CD1c-positive myeloid dendritic cell (primary cell): ENCODE results near the gene SUPT16H.
"Not testable (repeated sequence)": the region's sequence is repeated elsewhere in the genome, so short reads cannot be mapped to it uniquely, and the experiment has no call there.

ENCODE experiments used
- DNase-seq: peaks from one replicate; pipeline ENCODE4 v3.0.0-alpha.2; 2016; ENCODE audit errors: extremely low spot score

Gene SUPT16H

DNA sequence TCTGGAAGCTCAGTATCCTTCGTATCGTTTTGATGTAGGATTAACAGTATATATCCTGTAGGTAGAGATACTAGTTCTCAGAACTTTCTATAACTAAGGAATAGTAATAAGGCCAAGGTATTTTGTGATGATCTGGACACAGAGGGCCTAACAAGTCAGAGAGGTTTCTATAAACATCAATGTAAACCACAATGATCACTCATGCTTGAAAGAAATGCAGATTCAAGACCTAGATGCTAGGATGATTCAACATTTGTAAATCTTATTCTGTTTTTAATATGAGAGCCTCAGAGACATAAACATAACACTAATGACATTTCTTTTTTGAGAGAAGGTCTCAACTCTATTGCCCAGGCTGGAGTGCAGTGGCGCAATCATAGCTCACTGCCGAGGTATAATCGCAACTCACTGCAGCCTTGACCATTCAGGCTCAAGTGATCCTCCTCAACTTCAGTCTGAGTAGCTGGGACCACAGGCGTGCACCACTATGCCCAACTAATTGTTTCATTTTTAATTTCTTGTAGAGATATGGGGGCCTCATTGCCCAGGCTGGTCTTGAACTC lies 16.2 kb downstream of the SUPT16H start:
- no peak for DNase-seq

DNA sequence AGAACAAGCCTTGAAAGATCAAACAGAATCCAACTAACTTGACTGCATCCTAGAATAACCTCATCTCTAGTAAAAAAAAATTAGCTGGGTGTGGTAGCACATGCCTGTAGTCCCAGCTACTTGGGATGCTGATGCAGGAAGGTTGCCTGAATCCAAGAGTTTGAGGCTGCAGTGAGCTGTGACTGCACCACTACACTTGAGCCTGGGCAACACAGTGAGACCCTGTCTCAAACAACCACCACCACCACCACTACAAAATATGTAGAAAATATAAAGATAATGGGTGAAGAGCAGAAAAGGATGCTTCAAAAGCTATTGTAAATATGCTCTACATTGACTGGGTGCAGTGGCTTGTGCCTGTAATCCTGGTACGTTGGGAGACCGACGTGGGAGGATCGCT lies 27.3 kb downstream of the SUPT16H start:
- no peak for DNase-seq

DNA sequence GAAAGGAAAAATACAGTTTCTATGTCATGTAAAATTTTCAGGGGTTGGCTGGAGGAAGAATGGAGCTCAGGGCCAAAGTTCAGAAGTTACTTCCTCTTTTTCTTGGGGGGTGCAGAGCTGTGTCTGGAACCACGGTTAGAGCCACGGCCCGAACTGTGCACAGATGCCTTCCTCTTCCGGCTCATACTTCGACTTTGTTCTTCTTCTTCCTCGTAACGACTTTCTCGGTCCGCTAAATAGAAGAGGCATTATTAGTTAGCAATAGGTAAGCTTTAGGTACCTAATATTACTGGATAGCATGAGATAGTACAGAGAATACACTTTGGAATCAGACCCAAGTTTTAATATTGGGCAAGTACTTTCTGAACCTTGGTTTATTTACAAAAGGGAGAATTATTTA lies 31.2 kb downstream of the SUPT16H start:
- peak; percentile 74 for DNase-seq

DNA sequence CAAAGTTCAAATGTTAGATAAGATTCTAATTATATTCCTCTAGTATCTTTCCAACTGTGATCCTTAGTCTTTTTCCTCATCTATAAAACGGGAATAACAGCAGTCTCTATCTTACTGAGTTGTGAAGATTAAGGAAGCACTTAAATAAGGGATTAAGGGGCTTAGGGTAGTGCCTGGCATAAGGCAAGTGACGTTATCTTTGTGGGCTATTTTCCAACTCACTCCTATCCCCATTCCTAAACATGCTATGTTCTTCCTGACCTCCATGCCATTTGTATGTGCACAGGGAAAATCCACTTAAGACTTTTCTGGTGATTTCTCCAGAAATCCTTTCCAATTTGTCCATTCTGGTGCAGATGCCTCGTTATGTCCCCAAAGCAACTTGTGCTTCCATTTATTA lies 33.3 kb downstream of the SUPT16H start:
- no peak for DNase-seq

DNA sequence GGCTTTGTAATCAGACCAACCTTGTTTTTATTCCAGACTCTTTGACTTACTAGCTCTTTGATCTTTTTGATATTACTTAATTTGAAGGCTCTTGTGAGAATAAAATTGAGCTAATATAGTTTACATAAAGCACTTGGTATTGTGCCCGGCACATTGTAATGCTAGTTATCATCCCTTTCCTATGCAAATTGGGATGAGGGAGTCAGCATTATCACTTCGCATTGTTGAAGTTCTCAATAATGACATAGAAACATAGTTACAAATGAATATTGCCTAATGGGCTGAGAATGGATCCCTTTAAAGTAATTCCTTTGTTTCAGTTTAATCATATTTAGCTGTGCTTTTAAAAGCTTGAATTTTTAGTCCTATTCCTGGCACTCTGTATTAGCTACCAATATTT lies 36.6 kb downstream of the SUPT16H start:
- DNase-seq = no peak

DNA sequence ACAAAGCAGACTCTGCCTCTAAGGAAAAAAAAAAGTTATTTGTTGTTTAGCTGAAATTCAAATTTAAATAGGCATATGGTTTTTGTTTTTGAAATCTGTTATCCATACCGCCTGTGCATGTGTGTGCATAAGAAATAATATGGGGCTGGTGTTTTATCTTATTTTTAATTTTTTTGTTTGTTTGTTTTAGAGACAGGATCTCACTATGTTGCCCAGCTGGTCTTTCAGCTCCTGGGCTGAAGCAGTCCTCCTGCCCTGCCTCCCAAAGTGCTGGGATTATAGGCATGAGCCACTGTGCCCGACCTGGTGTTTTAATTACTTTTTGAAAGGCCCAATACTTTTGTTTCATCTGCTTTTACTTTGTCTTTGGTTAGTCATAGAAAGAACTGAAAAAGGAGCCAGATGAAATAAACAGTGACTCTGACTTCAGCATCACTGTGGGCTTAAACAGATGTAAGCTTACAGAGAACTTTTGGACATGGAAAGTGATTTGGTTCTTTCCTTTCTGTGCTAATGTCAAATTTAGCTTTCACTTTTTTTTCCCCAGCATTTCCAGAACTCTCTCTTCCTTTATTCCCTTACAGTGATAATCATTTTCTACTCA lies 37.2 kb downstream of the SUPT16H start:
- DNase-seq = no peak

DNA sequence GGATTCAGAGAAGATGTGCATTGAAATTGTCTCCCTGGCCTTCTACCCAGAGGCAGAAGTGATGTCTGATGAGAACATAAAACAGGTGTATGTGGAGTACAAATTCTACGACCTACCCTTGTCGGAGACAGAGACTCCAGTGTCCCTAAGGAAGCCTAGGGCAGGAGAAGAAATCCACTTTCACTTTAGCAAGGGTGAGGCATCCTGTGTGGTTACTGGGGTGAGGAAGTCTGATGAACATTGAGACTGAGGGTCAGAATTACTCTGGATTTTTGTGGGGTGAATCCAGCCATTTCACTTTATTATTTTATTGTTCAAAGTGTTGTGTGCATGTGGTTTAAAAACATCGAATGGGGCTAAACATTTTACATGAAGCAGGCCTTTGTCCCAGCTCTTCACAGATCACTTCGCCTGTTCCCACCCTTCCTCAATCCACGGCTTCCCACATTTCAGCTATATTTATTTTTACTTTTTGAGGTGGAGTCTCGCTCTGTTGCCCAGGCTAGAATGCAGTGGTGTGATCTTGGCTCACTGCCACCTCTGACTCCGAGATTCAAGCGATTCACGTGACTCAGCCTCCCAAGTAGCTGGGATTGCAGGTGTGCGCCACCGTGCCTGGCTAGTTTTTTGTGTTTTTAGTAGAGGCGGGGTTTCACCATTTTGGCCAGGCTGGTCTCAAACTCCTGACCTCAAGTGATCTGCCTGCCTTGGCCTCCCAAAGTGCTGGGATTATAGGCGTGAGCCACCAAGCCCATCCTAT lies 40.6 kb downstream of the SUPT16H start:
- peak; percentile 22 for DNase-seq

DNA sequence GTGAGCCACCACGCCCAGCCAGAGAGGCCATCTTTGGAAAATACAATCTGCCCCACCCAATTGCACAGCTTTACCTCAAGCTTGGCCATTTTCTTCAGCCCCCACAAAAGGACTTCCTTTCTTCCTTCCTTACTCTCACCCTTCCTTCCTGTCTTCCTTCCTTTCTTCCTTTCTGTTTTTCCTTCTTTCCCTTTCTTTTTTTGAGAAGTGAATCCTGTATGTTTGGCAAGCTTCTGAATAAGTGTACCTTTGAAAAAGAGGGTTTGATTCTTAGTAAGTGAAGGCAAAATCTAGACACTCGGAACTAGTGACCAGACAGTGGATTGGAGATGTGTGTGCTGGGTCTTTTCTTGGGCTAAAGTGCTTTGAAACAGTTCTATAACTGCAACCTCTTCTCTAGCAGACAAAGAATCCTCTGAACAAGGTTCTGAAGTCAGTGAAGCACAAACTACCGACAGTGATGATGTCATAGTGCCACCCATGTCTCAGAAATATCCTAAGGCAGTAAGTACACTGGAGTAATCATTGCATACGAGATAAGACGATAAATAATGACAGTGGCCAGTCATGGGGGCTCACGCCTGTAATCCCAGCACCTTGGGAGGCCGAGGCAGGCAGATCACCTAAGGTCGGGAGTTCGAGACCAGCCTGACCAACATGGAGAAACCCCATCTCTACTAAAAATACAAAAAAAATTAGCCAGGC lies 49.5 kb downstream of the SUPT16H start:
- no peak for DNase-seq

DNA sequence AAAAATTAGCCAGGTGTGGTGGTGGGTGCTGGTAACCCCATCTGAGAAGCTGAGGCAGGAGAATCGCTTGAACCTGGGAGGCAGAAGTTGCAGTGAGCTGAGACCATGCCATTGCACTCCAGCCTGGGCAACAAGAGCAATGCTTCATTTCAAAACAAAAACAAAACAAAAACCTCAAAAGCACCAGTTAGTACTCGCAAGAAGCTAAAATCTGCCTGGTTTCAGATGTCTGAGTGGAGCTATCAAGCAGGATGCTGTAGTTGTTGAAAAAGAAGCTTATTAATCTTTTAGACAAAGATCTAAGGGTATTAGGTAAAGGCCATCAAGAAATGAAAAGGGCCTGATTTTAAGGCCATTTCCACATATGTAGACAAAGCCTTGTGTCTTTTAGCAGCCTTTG lies 50.9 kb downstream of the SUPT16H start:
- DNase-seq = no peak

DNA sequence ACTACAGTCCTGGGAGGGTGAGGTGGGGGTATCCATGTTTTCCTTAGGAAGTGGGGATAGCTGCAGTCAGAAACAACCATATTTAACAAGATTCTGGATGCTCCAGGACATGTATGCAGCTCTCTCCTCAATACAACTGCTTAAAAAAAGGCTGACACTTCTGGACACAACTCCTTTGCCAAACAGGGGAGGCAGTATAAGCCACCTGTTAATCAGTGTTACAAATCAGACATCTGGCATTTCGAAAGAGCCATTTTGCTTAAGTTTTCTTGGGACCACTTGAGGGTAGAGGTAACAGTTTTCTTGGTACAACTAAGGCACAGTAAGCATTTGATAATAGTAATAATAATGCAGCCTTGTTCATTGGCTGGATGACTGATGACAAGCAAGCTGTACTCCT lies 56.8 kb downstream of the SUPT16H start:
- no peak for DNase-seq

DNA sequence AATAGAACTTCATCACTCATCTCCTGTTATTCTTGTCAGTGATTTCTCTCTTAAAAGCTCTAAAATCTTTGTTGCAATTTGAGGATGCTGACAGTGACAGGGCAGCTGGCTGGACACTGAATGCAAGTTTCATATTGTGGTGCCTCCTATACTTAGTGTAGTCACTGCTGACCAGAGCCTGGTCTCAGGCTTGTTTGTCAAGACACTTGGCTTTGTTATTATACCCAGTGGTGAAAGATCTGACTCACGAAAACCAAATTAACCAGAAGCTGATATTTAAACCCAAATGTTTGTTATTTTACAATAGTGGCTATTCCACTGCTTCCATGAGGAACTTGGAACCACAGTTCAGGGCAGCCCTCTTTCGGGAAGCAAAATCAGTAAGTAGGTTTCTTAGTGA lies 61.1 kb downstream of the SUPT16H start:
- DNase-seq = no peak

DNA sequence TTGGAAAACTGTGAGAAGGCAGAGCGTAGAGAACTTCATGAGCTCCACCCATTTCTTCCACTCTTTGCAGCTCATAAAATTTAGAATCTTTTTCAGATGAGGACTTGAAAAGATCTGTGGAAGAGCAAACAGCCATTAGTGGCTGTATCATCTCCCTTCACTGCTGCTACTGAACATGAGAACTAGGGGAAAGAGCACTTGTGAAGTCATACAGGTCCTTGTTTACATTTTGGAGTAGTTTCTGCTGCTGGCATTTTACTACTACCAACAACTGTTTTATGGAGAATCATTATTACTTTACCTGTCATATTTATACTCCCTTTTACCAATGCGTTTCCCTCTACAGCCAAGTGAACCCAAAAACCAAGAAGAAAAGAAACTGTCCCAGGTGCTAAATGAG lies 62.9 kb downstream of the SUPT16H start:
- no peak for DNase-seq

DNA sequence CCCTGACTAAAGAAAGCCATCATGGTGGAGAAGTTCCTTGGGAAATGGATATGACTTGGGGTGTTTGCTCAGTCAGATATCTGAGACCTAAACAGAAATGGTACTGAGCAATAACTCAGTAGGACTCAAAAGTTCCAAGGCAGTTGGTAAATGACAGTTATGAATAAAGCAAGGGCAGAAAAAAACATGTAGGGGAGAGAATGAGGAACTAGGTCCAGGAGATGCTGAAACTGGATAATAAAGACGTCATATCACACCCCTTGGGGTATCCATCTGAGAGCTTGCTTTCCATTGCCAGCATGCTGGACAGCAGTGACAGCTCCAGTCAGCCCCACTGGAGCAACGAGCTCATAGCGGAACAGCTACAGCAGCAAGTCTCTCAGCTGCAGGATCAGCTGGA lies 66.4 kb downstream of the SUPT16H start:
- peak; percentile 57 for DNase-seq

DNA sequence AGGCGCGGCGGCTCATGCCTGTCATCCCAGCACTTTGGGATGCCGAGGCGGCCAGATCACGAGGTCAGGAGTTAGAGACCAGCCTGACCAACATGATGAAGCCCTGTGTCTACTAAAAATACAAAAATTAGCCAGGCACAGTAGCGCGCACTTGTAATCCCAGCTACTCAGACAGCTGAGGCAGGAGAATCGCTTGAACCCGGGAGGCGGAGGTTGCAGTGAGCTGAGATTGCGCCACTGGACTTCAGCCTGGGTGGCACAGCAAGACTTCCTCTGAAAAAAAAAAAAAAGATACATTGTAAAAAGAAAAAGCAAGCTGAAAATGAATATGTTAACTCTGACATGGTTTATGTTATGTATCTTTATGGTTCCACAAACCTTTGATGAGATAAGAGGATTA lies 70.3 kb downstream of the SUPT16H start:
- DNase-seq = no peak

DNA sequence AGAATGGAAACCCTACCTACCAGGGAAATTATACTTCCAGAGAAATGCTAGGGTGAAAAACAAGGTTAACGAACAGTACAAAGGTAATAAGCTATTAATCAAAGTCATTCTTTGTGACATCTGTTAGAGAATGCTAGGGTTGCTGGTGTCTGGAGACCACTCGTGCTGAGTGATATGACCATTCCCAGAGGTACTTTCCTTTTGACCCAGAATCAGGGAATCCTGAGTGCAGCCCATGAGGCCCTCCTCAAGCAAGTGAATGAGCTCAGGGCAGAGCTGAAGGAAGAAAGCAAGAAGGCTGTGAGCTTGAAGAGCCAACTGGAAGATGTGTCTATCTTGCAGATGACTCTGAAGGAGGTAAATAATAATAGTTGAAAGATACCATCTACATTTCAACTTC lies 72.2 kb downstream of the SUPT16H start:
- no peak for DNase-seq

DNA sequence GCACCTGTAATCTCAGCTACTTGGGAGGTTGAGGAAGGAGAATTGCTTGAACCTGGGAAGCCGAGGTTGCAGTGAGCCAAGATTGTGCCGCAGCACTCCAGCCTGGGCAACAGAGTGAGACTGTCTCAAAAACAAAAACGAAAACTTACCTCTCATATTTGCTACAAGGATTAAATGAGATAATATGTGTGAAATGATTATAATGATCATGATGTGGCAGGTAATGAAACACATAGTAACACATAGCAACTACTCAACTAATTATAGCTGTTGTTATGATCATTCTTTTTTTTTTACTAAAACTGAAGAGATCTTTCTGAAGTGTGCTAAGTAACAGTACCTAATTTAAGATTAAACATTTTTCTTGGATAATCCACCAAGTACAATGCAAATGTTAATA lies 73.9 kb downstream of the SUPT16H start:
- no peak for DNase-seq

DNA sequence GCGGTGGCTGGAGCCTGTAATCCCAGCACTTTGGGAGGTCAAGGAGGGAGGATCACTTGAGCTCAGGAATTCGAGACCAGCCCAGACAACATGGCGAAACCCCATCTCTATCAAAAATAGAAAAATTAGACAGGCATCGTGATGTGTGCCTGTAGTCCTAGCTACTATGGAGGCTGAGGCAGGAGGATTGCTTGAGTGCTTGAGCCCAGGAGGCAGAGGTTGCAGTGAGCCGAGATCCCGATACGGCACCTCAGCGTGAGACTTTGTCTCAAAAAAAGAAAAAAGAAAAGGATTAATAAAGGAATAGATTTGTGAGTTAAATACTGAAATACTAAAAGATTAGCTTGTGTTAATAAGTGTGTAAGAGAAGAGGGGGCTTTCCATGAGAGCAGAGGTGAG lies 74.6 kb downstream of the SUPT16H start:
- DNase-seq = no peak

DNA sequence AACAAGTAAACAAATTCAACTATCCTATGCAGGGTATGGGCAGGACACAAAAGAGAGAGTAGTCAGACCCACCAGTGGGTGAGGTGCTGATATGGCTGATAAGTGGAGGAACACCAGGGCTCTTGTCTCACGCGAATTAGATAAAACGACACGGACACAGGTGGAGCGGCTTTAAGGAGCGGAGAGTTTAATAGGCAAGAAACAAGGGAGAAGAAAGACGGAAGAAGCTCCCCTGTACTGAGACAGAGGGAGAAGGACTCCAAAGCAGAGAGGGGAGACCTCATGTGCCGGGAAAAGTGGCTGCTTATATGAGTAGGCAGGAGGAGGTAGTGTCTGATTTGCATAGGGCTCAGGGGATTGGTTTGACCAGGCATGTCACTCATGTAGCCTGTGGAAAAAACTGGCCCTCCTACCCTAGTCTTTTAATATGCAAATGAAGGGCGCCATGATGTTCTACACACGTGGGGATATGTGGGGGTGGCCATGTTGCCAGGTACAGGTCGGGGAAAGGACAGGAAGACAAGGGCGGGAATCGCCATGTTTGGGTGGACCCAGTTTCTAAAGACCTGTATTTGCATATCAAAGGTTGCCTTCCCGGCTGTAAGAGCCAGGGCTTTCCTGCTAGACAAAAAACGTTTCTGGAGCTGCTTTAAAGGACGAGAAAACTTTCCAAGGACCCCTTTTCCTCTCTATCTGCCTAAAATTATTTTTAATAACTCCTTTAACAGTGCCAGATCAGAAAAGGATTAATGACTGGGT lies 75.2 kb downstream of the SUPT16H start:
- peak; percentile 85 for DNase-seq

DNA sequence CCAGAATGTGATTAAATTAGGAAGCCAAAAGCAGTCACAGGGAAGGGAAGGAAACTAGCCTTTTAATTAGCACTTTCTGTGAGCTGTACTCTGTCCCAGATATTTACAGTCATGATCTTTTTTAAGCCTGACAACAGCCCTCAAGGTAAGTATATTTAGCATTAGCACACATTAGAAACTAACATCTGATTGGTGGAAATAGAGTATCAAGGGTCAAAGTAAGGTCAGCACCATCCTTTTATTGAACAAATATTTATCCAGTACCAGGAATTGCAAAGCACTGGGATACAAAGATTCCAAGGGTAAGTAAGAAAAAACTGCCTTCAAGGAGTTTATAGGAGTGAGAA lies 75.7 kb downstream of the SUPT16H start:
- no peak for DNase-seq

DNA sequence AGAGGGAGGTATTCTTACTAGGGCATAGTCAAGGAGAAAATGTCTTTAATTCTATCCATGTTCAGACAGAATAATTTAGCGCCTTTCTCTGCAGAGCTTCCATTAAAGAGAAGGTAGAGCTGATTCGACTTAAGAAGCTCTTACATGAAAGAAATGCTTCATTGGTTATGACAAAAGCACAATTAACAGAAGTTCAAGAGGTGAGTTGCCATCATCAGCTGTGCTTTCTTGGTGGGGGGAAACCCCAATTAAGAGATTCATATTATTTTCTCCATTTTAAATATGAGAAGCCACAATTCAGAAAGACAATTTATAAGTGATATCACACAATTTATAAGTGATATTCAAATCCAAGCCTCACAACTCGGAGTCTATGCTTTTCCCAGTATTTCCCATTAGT lies 76.2 kb downstream of the SUPT16H start:
- no peak for DNase-seq

DNA sequence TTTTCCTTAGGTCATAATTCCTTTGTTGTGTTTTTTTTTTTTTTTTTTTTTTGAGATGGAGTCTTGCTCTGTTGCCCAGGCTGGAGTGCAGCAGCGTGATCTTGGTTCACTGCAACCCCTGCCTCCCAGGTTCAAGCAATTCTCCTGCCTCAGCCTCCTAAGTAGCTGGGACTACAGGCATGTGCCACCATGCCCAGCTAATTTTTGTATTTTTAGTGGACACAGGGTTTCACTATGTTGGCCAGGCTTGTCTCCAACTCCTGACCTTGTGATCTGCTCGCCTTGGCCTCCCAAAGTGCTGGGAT lies 81.0 kb downstream of the SUPT16H start:
- DNase-seq = not testable (repeated sequence)

DNA sequence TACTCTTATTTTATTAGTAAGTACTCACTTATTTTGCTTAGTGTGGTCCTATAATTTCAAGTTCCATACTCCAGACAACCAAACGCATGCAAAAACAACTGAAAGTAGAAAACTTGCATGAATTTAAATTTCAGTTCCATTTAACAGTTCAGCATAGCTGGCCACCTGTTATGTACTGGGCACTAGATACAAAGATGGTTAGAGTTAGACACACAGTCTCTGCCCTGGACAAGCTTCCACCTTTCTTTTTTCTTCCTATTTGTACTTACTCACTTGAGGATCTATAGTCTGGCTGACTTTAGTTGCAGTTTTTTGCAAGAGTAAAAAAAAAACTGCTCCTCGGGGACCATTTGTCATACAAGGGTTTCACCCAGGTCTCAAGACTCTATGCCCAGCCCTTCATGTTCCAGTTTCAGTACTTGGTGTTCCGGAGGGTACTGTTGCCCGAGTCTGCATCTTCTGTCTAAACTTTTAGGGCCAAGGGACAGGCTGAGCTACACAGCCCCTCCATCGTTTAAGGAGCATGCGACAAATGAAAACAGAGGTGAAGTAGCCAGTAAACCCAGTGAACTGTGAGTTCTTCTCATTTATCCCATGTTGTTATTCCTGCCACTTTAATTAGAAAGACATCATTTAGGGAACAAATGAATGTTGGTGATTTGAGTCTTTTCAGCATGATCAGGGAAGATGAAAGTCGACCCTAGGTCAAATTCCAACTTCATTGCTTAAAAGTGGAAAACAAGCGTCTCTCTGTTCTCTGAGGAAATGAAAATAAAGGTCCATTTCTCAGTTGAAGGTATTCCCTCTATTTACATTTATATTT lies 81.6 kb downstream of the SUPT16H start:
- DNase-seq = no peak
